ACC112 (cell line): ENCODE results near the gene SART3.
A peak's percentile ranks its signal among the peaks of the same experiment; 100 is the strongest.

Source experiments
- H2AFZ ChIP-seq: fragments of 200-600 bp; sonication (generic); one replicate; pipeline ENCODE4 v1.6.0; 2017; ENCODE audit warnings: antibody characterized with exemption, low read length; ENCODE audit not compliant: unreplicated experiment
- H3K27ac ChIP-seq: fragments of 200-600 bp; sonication (generic); 2 replicates; pipeline ENCODE4 v1.5.1; 2014; ENCODE audit warnings: low read depth, mild to moderate bottlenecking, antibody characterized with exemption, low read length, moderate library complexity
- H3K27me3 ChIP-seq: fragments of 200-600 bp; sonication (generic); 2 replicates; pipeline ENCODE4 v1.6.1; 2014; ENCODE audit warnings: mild to moderate bottlenecking, antibody characterized with exemption, low read length, moderate library complexity, mixed read lengths; ENCODE audit not compliant: insufficient read depth
- H3K36me3 ChIP-seq: fragments of 200-600 bp; sonication (generic); 2 replicates; pipeline ENCODE4 v1.6.1; 2016; ENCODE audit warnings: mild to moderate bottlenecking, antibody characterized with exemption, low read length, moderate library complexity, mixed read lengths; ENCODE audit not compliant: insufficient read depth
- H3K4me1 ChIP-seq: fragments of 200-600 bp; sonication (generic); one replicate; pipeline ENCODE4 v1.6.1; 2016; ENCODE audit warnings: low read length, mixed read lengths; ENCODE audit not compliant: insufficient read depth, unreplicated experiment, control insufficient read depth
- H3K4me3 ChIP-seq: fragments of 200-600 bp; sonication (generic); 2 replicates; pipeline ENCODE4 v1.5.1; 2014; ENCODE audit warnings: mild to moderate bottlenecking, low read depth, low read length
- H3K79me2 ChIP-seq: fragments of 200-600 bp; sonication (generic); one replicate; pipeline ENCODE4 v1.6.0; 2016; ENCODE audit warnings: low read length; ENCODE audit not compliant: control insufficient read depth, unreplicated experiment, insufficient read depth

The SART3 gene

GRCh38 chr12:108604208-108604941, 43.4 kb upstream of the SART3 start:
- Histone ChIP-seq H3K79me2 (no peaks in the 10 kb centered on the region), H2AFZ (no peak overlapping the region), H3K27me3 (no peaks in the 10 kb centered on the region), H3K4me1 (peaks cover 10% of the 10 kb centered on the region), H3K4me3 (no peak overlapping the region), H3K36me3 (no peaks in the 10 kb centered on the region), H3K27ac (no peak overlapping the region)

- Histone ChIP-seq H3K4me3 (no peak overlapping the region), H3K27ac (no peak overlapping the region), H3K27me3 (no peaks in the 10 kb centered on the region), H3K79me2 (no peaks in the 10 kb centered on the region), H3K36me3 (no peaks in the 10 kb centered on the region), H2AFZ (no peak overlapping the region), H3K4me1 (peaks cover 9% of the 10 kb centered on the region)
Measured at GRCh38 chr12:108603743-108604142, 42.8 kb upstream of the SART3 start.

GRCh38 chr12:108602976-108603704, 42.2 kb upstream of the SART3 start:
- Histone ChIP-seq H3K27ac (no peak overlapping the region), H2AFZ (no peak overlapping the region), H3K4me3 (no peak overlapping the region), H3K4me1 (peaks cover 9% of the 10 kb centered on the region), H3K79me2 (no peaks in the 10 kb centered on the region), H3K36me3 (no peaks in the 10 kb centered on the region), H3K27me3 (no peaks in the 10 kb centered on the region)

DNA sequence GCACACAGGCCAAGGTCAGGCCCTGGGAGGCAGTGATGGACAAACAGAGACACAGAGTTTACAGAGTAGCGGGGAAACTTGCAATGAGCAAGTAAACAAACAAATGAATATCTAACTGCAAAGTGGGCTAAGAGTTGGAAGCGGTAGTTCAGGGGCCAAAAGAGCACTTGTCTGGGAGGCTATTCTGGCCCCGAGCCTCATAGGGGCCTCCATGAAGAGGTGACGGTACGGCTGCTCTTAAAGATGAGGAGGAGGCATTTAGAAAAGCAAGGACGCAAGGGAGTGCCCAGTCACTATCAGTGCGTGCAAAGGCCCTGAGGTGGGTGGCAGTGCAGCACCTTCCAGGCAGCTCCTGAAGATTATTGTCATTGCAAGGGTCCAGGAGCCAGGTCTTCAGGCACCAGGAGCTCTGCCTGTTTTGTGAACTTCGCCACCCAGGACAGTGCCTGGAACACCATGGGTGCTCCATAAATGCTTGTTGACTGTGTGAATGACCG, 41.3 kb upstream of the SART3 start:
- Histone ChIP-seq H3K27ac (no peak overlapping the region), H3K27me3 (no peaks in the 10 kb centered on the region), H2AFZ (no peak overlapping the region), H3K4me3 (no peak overlapping the region), H3K4me1 (peaks cover 9% of the 10 kb centered on the region), H3K36me3 (no peaks in the 10 kb centered on the region), H3K79me2 (no peaks in the 10 kb centered on the region)

GRCh38 chr12:108600702-108601007, 39.7 kb upstream of the SART3 start:
- peaks cover 7% of the 10 kb centered on the region for H3K4me1 ChIP-seq
- no peak overlapping the region for H3K4me3 ChIP-seq
- H3K79me2 ChIP-seq: no peaks in the 10 kb centered on the region

GRCh38 chr12:108599948-108600701, 39.2 kb upstream of the SART3 start:
- no peaks in the 10 kb centered on the region for H3K36me3 ChIP-seq
- no peak overlapping the region for H3K27ac ChIP-seq
- no peaks in the 10 kb centered on the region for H3K27me3 ChIP-seq
- no peaks in the 10 kb centered on the region for H3K79me2 ChIP-seq
- H3K4me3 ChIP-seq: no peak overlapping the region
- peaks cover 2% of the 10 kb centered on the region for H3K4me1 ChIP-seq
- H2AFZ ChIP-seq: no peak overlapping the region

More at GRCh38 chr12:108600702-108601007, 39.7 kb upstream of the SART3 start:
- no peaks in the 10 kb centered on the region for H3K27me3 ChIP-seq
- no peak overlapping the region for H3K27ac ChIP-seq
- no peaks in the 10 kb centered on the region for H3K36me3 ChIP-seq
- H2AFZ ChIP-seq: no peak overlapping the region

DNA sequence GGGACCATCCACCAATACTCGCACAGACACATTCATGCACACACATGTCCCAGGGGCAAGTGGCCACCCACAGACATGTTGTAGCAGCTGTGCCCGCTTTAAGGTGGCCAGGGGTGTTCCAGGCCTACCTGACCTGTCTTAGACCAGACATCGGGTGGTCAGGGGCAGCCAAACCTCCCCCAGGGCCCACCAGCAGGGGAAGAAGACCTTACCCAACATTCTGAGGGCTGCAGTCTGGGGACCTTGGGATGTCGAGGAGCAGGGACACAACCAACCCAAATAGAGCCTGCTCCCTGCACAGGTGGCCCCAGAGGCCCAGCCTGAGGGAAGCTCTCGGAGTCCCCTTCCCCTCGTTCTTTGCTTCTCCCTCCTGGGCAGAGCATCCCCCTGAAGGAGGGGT, 38.6 kb upstream of the SART3 start:
- Histone ChIP-seq H3K27ac (no peak overlapping the region), H2AFZ (no peak overlapping the region), H3K27me3 (no peaks in the 10 kb centered on the region), H3K36me3 (no peaks in the 10 kb centered on the region), H3K4me3 (no peak overlapping the region), H3K79me2 (no peaks in the 10 kb centered on the region), H3K4me1 (no peaks in the 10 kb centered on the region)

DNA sequence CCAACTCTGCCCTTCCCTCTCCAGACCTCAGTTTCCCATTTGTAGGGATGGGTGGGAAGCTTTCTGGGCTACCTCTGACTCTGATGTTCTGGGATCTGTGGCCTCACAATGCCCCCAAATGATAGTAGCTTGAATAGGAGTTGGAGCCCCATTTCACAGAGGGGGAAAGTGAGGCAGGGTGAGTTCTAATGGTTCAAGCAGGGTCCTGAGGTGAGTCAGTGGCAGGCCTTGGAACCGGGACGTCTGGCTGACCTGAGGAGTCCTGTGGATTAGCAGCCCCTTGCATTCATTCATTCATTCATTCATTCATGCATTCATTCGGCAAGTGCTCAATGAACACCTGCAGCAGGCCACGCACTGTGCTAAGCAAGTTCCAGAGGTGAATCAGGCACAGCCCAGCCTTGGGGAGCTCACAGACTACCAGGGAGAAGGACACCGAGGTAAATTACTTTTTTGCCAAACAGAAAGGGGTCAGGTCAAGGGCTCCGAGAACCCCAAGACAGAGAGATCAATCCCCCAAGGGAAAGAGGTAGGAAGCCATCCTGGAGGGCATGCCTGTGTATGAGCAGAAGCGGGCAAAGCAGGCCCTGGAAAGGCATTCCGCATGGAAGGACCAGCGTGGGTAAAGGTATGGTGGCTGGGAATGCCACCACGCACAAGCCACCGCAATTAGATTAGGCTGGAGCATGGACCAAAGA, 37.7 kb upstream of the SART3 start:
- H3K4me1 ChIP-seq: no peaks in the 10 kb centered on the region
- H3K36me3 ChIP-seq: no peaks in the 10 kb centered on the region
- no peaks in the 10 kb centered on the region for H3K79me2 ChIP-seq
- H2AFZ ChIP-seq: no peak overlapping the region
- no peaks in the 10 kb centered on the region for H3K27me3 ChIP-seq
- H3K4me3 ChIP-seq: no peak overlapping the region
- no peak overlapping the region for H3K27ac ChIP-seq

- no peak within 1 kb of the TSS for H2AFZ ChIP-seq
- no peak within 1 kb of the TSS for H3K27ac ChIP-seq
- no peaks in the 10 kb centered on the region for H3K4me1 ChIP-seq
Measured at GRCh38 chr12:108597559-108598471, 36.8 kb upstream of the SART3 start, which contains the start of gene TMEM119. TSS of gene TMEM119 (minus strand) at chr12:108598084. CDS start at chr12:108592383, 5,701 bp downstream.

More at GRCh38 chr12:108597559-108598471, 36.8 kb upstream of the SART3 start, which contains the start of gene TMEM119:
- H3K79me2 ChIP-seq: no peaks in the 10 kb centered on the region
- H3K27me3 ChIP-seq: no peaks in the 10 kb centered on the region
- H3K36me3 ChIP-seq: no peaks in the 10 kb centered on the region
- peak within 1 kb of the TSS; percentile 36; the same call in 1 of the 2 replicates for H3K4me3 ChIP-seq
